ENCODE measurements around the gene DNAH1.

DNA sequence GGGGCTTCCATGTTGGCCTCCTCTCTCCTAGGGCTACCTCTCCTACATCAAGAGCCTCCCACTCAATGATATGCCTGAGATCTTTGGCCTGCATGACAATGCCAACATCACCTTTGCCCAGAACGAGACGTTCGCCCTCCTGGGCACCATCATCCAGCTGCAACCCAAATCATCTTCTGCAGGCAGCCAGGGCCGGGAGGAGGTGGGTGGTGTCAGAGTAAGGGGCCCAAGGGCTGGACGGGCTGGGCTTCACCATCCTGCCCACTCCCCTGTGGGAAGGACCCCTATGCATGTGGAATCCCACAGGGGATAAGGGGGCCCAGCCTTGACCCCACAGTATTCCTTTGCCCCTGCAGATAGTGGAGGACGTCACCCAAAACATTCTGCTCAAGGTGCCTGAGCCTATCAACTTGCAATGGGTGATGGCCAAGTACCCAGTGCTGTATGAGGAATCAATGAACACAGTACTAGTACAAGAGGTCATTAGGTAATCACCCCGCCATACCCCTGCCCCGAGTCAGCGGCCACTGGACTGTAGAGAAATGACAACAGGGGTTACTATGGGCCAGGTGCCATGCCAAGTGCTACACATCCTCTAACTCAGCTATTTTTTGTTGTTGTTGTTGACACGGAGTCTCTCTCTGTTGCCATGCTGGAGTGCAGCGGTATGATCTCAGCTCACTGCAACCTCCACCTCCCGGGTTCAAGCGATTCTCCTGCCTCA lies 81.7 kb downstream of the DNAH1 start:
- no peak for TF ChIP-seq NANOG (IDR thresholded peaks at IDR 0.05; ENCODE audit: borderline replicate concordance)
- TF ChIP-seq, protein P1, sequence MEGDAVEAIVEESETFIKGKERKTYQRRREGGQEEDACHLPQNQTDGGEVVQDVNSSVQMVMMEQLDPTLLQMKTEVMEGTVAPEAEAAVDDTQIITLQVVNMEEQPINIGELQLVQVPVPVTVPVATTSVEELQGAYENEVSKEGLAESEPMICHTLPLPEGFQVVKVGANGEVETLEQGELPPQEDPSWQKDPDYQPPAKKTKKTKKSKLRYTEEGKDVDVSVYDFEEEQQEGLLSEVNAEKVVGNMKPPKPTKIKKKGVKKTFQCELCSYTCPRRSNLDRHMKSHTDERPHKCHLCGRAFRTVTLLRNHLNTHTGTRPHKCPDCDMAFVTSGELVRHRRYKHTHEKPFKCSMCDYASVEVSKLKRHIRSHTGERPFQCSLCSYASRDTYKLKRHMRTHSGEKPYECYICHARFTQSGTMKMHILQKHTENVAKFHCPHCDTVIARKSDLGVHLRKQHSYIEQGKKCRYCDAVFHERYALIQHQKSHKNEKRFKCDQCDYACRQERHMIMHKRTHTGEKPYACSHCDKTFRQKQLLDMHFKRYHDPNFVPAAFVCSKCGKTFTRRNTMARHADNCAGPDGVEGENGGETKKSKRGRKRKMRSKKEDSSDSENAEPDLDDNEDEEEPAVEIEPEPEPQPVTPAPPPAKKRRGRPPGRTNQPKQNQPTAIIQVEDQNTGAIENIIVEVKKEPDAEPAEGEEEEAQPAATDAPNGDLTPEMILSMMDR (conservative IDR thresholded peaks at IDR 0.05; ENCODE audit: low read depth in 2 of 2): no peak
- TF ChIP-seq EZH2phosphoT487 (IDR thresholded peaks at IDR 0.05; ENCODE audit: unreplicated experiment): no peak
- TF ChIP-seq POLR2AphosphoS5 (IDR thresholded peaks at IDR 0.05; ENCODE audit: low read depth): no peak
- TF ChIP-seq JUNB (IDR thresholded peaks at IDR 0.05; ENCODE audit: unreplicated experiment): no peak

Data from GM23338 (cell line).